HepG2 (cell line): Measurements from ENCODE around the gene DNAJC9. TPM values are rescaled to one million over a fixed set of nuclear protein-coding genes. Genes with fewer than 3 reads are reported as not detected.
A peak's percentile ranks its signal among the peaks of the same experiment; 100 is the strongest.

Experiments used
- AGO2 ChIP-seq: fragments of 200-400 bp; formaldehyde crosslinking; optimal IDR thresholded peaks from 2 replicates; pipeline ENCODE3; 2017; ENCODE audit warnings: mild to moderate bottlenecking, low read depth, low read length, moderate library complexity
- ATF1 ChIP-seq: IDR thresholded peaks from 2 replicates; pipeline ENCODE4 v1.6.1; 2016; ENCODE audit warnings: mild to moderate bottlenecking, control low read depth
- ELF4 ChIP-seq: sonication (generic); formaldehyde crosslinking; IDR thresholded peaks from 2 replicates; pipeline ENCODE4 v1.5.0; 2020; ENCODE audit warnings: missing genetic modification reagents, mild to moderate bottlenecking, moderate library complexity, borderline replicate concordance
- HMG20A ChIP-seq: IDR thresholded peaks from 2 replicates; pipeline ENCODE4 v1.6.1; 2016; ENCODE audit warnings: borderline replicate concordance
- HNRNPLL ChIP-seq: fragments of 200-400 bp; formaldehyde crosslinking; IDR thresholded peaks from 2 replicates; pipeline ENCODE4 v1.6.1; 2017; ENCODE audit warnings: mild to moderate bottlenecking, low read depth, low read length; ENCODE audit not compliant: poor library complexity, severe bottlenecking
- MZF1 ChIP-seq: sonication (generic); formaldehyde crosslinking; IDR thresholded peaks from 2 replicates; pipeline ENCODE4 v1.8.1; 2023; ENCODE audit warnings: mild to moderate bottlenecking, missing genetic modification reagents, borderline replicate concordance
- NFKBIZ ChIP-seq: IDR thresholded peaks from 2 replicates; pipeline ENCODE4 v1.6.1; 2018; ENCODE audit warnings: missing genetic modification reagents, missing compliant biosample characterization
- PRPF4 ChIP-seq: fragments of 200-400 bp; formaldehyde crosslinking; IDR thresholded peaks from 2 replicates; pipeline ENCODE4 v1.6.1; 2016; ENCODE audit warnings: low read length, low read depth; ENCODE audit not compliant: poor library complexity, severe bottlenecking
- RCOR2 ChIP-seq: IDR thresholded peaks from 2 replicates; pipeline ENCODE4 v1.6.1; 2016; ENCODE audit warnings: missing biosample characterization, missing genetic modification reagents
- SMC3 ChIP-seq: IDR thresholded peaks from 2 replicates; pipeline ENCODE4 v1.6.1; 2011; ENCODE audit warnings: low read length, improper control_type of control experiment
- TAF1 ChIP-seq: sonication (generic); formaldehyde crosslinking; IDR thresholded peaks from 2 replicates; pipeline ENCODE4 v1.4.0; 2020; ENCODE audit warnings: missing genetic modification reagents
- ZFP1 ChIP-seq: IDR thresholded peaks from 2 replicates; pipeline ENCODE4 v1.6.1; 2016
- ZNF251 ChIP-seq: sonication (generic); formaldehyde crosslinking; IDR thresholded peaks from 2 replicates; pipeline ENCODE4 v1.9.0; 2021; ENCODE audit warnings: mild to moderate bottlenecking, missing genetic modification reagents
- ZNF546 ChIP-seq: sonication (generic); formaldehyde crosslinking; conservative IDR thresholded peaks from 2 replicates; pipeline ENCODE4 v1.8.1; 2023; ENCODE audit warnings: mild to moderate bottlenecking, missing genetic modification reagents
- ZNF570 ChIP-seq: sonication (generic); formaldehyde crosslinking; IDR thresholded peaks from 2 replicates; pipeline ENCODE4 v1.4.0; 2020; ENCODE audit warnings: mild to moderate bottlenecking, missing genetic modification reagents, borderline replicate concordance
- ZNF878 ChIP-seq: sonication (generic); formaldehyde crosslinking; IDR thresholded peaks from 2 replicates; pipeline ENCODE4 v1.8.1; 2023; ENCODE audit warnings: mild to moderate bottlenecking, missing genetic modification reagents, moderate library complexity
- polyA plus RNA-seq, 8 experiments: library from polyadenylated mRNA; depleted of rRNA in 3 of 8; stranded (reverse) in 7 of 8; unstranded in 1 of 8; fragments of >200 nt; fragmentation: Illumina TruSeq in 4 of 8; extraction: Trizol in 4 of 8; gene quantifications; 2 replicates each; pipeline versions ENCODE4 v1.2.1 to v1.2.3, GENCODE V29; 2011 to 2016; ENCODE audit warnings: low read depth in 4 of 8, missing spikeins in 1 of 8, mixed read lengths in 1 of 8; ENCODE audit not compliant: insufficient read depth in 1 of 8
- total RNA-seq, 5 experiments: library from RNA; depleted of rRNA; stranded (reverse); fragments of >200 nt; fragmentation: Illumina TruSeq; extraction: Trizol; gene quantifications; 2 replicates each; pipeline ENCODE4 v1.2.3, GENCODE V29; 2016; ENCODE audit warnings: low read depth in 1 of 5
- TF ChIP-seq, protein P1 (sequence below): sonication (generic); formaldehyde crosslinking; IDR thresholded peaks from 2 replicates; pipeline ENCODE4 v1.5.1; 2020; ENCODE audit warnings: missing genetic modification reagents, mild to moderate bottlenecking, borderline replicate concordance
- TF ChIP-seq, protein P2 (sequence below): sonication (generic); formaldehyde crosslinking; IDR thresholded peaks from 2 replicates; pipeline ENCODE4 v1.8.0; 2022; ENCODE audit warnings: mild to moderate bottlenecking, missing genetic modification reagents, moderate library complexity
- TF ChIP-seq, protein P3 (sequence below): sonication (generic); formaldehyde crosslinking; IDR thresholded peaks from 2 replicates; pipeline ENCODE4 v1.8.1; 2023; ENCODE audit warnings: missing genetic modification reagents, mild to moderate bottlenecking, borderline replicate concordance
- TF ChIP-seq, protein P4 (sequence below): sonication (generic); formaldehyde crosslinking; IDR thresholded peaks from 2 replicates; pipeline ENCODE4 v1.9.0; 2021; ENCODE audit warnings: missing genetic modification reagents, borderline replicate concordance
- TF ChIP-seq, protein P5 (sequence below): conservative IDR thresholded peaks from 2 replicates; pipeline ENCODE4 v1.6.1; 2018; ENCODE audit warnings: missing genetic modification reagents

The DNAJC9 gene
- total and polyA plus RNA-seq, 2 of the 13 experiments (the other 11 are each of a cell fraction or from before 2014, with no cell fraction given), result 15.9 to 60.3 TPM

GRCh38 chr10:73246646-73247508 is at the start of gene DNAJC9 (continued):
- TF ChIP-seq, protein P1, sequence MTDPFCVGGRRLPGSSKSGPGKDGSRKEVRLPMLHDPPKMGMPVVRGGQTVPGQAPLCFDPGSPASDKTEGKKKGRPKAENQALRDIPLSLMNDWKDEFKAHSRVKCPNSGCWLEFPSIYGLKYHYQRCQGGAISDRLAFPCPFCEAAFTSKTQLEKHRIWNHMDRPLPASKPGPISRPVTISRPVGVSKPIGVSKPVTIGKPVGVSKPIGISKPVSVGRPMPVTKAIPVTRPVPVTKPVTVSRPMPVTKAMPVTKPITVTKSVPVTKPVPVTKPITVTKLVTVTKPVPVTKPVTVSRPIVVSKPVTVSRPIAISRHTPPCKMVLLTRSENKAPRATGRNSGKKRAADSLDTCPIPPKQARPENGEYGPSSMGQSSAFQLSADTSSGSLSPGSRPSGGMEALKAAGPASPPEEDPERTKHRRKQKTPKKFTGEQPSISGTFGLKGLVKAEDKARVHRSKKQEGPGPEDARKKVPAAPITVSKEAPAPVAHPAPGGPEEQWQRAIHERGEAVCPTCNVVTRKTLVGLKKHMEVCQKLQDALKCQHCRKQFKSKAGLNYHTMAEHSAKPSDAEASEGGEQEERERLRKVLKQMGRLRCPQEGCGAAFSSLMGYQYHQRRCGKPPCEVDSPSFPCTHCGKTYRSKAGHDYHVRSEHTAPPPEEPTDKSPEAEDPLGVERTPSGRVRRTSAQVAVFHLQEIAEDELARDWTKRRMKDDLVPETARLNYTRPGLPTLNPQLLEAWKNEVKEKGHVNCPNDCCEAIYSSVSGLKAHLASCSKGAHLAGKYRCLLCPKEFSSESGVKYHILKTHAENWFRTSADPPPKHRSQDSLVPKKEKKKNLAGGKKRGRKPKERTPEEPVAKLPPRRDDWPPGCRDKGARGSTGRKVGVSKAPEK (CRISPR knock-in tag), result no peak
- TF ChIP-seq ELF4 (CRISPR knock-in tag) (0 out of 2 replicates have a peak, but pooled peaks have one; percentile 61), ZNF878 (CRISPR knock-in tag) (peak; percentile 97), MZF1 (CRISPR knock-in tag) (no peak; the same call in 1 of the 2 replicates), NFKBIZ (peak; percentile 55; the same call in 1 of the 2 replicates), ZFP1 (CRISPR knock-in tag) (no peak; the same call in 1 of the 2 replicates), ATF1 (peak; percentile 84), SMC3 (no peak), AGO2 (peak; percentile 99), HNRNPLL (peak; percentile 84), TAF1 (CRISPR knock-in tag) (peak; percentile 92), HMG20A (no peak), ZNF546 (no peak; the same call in 1 of the 2 replicates), PRPF4 (no peak), ZNF251 (CRISPR knock-in tag) (no peak), ZNF570 (CRISPR knock-in tag) (no peak), RCOR2 (no peak)
- TF ChIP-seq, protein P2, sequence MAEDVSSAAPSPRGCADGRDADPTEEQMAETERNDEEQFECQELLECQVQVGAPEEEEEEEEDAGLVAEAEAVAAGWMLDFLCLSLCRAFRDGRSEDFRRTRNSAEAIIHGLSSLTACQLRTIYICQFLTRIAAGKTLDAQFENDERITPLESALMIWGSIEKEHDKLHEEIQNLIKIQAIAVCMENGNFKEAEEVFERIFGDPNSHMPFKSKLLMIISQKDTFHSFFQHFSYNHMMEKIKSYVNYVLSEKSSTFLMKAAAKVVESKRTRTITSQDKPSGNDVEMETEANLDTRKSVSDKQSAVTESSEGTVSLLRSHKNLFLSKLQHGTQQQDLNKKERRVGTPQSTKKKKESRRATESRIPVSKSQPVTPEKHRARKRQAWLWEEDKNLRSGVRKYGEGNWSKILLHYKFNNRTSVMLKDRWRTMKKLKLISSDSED (CRISPR knock-in tag), result no peak
- TF ChIP-seq, protein P3, sequence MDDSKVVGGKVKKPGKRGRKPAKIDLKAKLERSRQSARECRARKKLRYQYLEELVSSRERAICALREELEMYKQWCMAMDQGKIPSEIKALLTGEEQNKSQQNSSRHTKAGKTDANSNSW, result 0 out of 2 replicates have a peak, but pooled peaks have one; percentile 80
- TF ChIP-seq, protein P4, sequence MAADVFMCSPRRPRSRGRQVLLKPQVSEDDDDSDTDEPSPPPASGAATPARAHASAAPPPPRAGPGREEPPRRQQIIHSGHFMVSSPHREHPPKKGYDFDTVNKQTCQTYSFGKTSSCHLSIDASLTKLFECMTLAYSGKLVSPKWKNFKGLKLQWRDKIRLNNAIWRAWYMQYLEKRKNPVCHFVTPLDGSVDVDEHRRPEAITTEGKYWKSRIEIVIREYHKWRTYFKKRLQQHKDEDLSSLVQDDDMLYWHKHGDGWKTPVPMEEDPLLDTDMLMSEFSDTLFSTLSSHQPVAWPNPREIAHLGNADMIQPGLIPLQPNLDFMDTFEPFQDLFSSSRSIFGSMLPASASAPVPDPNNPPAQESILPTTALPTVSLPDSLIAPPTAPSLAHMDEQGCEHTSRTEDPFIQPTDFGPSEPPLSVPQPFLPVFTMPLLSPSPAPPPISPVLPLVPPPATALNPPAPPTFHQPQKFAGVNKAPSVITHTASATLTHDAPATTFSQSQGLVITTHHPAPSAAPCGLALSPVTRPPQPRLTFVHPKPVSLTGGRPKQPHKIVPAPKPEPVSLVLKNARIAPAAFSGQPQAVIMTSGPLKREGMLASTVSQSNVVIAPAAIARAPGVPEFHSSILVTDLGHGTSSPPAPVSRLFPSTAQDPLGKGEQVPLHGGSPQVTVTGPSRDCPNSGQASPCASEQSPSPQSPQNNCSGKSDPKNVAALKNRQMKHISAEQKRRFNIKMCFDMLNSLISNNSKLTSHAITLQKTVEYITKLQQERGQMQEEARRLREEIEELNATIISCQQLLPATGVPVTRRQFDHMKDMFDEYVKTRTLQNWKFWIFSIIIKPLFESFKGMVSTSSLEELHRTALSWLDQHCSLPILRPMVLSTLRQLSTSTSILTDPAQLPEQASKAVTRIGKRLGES (CRISPR knock-in tag), result no peak
- TF ChIP-seq, protein P5, sequence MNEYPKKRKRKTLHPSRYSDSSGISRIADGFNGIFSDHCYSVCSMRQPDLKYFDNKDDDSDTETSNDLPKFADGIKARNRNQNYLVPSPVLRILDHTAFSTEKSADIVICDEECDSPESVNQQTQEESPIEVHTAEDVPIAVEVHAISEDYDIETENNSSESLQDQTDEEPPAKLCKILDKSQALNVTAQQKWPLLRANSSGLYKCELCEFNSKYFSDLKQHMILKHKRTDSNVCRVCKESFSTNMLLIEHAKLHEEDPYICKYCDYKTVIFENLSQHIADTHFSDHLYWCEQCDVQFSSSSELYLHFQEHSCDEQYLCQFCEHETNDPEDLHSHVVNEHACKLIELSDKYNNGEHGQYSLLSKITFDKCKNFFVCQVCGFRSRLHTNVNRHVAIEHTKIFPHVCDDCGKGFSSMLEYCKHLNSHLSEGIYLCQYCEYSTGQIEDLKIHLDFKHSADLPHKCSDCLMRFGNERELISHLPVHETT (CRISPR knock-in tag), result peak; percentile 72; the same call in 1 of the 2 replicates
